Activated naive CD4-positive, alpha-beta T cell treated with anti-CD3 and anti-CD28 coated beads, Interleukin-2, amount 50 U/mL, for 16 hours (primary cell): ENCODE measurements around the gene HPS1.

ENCODE experiments used
- DNase-seq: peaks from one replicate; pipeline ENCODE4 v3.0.0-alpha.2; 2020

The HPS1 gene

DNA sequence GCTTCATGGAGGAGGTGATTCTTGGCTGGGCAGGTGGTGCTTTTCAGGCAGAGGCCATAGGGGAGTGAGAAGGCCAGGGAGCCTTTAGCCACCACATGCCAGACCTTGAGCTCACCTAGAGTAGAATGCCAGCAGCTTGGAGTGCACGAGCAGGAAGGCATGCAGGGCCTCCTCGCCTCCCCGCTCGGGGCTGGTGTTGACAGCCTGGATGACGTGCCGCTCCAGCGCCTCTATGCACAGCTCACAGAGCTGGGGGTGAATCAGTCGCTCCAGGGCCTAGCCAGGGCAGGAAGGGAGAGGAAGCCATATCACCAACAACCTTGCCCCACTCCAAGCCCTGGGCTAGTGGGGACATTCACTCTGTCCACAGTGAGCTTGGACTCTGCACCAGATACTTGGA, 15.7 kb downstream of the HPS1 start:
- no peak for DNase-seq

DNA sequence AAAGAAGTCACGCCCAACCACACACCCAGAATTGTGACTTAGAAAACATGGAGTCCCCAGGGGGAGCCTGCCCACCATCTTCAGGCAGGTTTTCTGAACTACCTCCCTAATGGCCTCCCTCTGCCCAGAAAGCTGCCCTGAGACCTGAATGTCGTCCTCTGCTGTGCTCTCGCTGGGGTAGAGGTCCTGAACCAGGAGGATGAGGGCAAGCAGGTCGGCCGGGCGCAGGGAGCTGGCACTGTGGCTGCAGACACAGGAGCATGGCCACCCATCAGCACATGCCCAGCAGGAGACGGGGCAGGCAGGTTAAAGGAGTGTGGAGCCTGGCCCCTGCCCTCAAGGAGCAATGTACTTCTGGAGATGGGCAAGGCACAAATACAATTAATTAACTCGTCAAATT, 16.3 kb downstream of the HPS1 start:
- DNase-seq, result no peak

DNA sequence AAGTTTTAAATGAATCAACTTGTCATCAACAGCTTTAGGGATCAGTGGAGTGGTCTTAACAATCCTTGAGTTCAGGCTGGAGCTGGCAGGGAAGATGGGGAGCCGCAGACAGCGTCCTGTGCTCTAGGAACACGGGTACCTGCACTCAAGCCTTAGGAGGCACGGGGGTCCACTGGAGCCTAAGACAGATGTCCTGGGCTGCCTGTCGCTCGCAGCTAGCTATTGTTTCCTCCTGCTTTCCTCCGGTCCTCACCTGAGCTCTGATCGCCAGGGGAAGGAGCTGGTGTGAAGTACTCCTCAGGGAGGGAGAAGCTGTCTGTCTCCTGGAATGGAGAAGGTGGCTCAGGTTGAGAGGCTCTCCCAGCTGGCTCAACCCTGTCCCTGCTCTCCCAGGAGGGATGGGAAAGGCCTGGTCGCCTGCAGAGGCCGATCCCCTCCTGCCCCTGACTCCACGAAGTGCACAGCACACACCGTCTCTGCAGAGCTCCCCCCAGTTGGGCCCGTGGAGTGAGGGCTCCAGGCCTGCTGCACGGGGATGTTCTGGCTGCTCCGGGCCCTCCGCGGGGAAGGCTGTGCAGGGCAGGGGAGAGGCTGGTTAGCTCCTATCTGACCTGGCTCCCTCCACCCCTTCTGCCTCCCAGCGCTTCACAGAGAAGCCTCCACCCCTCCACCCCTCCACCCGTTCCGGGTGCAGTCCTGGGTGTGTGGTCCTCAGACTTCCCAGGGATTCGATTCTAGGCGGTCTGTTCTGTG, 17.2 kb downstream of the HPS1 start:
- DNase-seq, result no peak

DNA sequence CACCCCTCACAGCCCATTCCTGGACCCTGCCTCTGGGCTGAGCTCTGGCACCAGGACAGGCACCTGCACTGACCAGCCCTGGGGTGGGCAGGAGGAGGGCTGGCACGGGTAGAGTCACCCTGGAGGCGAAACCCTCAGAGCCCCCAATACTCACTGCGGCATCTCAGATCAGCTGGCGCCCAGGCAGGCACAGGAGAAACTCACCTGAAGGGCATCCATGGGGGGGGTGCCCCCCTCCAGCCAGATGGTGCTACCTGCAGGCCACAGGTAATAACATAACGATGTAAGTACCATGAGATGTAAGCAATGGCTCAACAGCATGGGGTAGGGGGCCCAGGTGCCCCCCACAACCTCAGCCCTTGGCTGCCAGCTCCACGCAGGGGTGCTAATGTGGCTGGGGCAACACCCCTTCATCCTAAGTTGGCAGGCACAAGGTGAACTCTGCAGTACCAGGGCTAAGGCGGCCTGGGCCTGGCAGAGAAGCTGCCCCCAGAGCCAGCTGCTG, 19.7 kb downstream of the HPS1 start:
- no peak for DNase-seq

DNA sequence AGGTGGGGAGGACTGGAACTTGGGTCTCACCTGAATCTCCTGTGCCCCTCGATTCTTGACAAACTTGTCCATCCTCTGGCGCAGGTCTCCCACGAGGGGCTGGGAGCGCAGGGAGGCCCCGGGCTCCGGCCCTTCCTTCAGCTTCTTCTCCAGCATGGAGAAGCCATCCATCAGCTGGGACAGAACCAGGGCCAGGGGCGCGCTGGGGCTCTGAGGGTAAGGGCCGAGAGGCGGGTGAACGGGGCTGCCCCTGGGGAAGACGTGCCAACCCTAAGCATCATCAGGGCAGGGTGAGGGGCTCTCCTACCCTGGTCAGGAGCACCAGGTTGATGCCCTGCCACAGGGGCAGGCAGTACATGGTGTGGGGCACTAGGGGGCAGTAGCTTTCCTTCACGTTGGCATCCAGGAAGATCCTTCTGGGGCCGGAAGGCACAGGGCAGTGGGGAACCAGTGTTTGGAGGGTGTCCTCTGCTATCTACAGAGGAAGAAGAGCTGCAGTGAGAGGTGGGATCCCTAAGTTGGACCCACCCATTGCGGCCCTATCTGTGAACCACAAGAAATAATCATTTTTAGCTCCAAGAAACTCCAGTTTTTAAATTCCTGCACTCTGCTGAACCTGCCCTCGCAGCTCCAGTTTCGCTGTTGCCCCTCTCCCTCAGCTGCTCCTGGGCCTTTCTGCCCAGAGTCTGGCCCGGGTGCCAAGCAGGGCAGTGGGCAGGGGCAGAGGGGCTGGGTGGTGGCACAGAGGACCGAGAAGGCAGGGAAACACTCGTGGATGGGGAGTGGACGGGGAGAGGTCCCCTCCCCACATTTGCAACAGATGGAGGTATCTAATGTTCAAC, 21.0 kb downstream of the HPS1 start:
- DNase-seq, result peak; percentile 47

DNA sequence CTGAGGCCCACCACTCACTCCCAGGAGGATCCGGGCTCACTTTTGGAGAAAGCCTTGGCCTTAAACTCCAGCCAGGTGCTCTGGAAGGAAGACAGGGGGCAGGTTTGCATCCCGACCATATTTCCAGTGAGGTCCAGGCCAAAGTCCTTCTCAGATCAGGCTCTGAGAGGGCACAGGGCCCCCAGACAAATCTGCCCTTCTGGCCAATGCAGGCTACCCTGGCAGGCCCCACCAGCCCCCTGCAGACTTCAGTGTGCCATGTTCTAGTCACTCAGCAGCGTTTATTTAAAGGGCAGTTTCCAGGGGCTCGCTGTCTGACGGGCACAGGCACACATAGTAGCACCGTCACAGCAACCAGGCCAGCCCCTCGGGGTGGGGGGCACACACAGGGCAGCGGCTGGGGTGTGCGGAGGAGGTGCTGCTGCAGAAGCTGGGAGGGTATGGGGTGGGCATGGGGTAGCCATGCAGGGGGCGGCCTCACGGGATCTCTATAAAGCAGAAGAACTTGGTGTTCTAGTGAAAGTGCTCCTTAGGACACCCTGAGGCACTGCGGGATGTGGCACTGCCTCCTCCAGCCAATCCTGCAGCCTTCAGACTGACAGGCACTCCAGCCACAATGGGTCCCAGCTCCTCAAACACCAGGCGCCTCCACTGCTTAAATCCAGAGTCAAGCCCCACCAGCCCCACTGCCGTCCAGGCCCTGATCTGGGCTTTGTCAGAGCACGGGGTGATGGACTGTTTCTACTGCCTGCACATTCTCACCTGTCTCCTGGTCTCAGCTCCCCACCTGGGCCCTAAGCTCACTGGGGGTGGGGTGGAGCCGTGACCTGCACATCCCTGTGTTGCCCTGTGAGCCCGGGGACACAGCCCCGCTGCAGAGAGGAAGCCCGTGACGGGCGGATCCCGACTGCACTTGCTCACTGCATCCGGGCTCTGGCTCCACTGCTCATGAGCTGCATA, 22.2 kb downstream of the HPS1 start:
- no peak for DNase-seq

DNA sequence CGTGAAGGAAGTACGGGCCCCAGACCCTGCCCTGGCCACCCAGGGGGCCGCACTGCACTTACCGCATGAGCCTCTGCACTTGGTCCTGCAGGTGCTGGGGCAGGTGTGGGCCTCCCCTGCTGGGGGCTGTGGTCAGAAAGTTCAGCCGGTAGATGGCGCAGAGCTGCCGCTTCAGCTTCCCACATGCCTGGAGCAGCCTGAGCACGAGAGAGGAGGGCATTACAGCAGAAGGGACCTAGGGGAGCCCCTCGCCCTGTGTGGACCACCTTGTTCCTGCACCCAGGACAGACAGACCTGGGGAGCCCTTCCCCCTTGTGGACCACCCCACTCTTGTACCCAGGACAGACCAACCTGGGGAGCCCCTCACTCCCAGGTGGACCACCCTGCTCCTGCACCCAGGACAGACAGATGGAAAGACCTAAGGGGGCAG, 23.0 kb downstream of the HPS1 start:
- no peak for DNase-seq

DNA sequence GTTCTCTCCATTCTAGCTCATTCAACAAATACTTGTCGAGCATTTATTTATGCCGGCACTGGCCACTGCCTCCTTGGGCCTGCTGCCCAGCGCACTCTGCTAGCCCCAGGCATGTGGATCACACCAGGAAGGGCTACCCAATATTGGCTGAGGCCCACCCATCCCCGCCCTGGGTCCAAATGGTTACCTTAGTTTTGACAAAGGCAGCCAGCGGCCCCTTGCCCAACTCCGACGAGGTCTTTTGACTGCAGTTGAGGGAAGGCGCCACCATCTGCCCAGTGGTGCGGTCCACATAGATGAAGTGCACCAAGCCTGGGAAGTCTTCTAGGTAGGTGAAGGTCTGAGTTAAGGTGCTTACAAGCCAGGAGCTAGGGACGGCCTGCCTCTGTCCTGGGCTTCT, 24.6 kb downstream of the HPS1 start:
- DNase-seq, result no peak

DNA sequence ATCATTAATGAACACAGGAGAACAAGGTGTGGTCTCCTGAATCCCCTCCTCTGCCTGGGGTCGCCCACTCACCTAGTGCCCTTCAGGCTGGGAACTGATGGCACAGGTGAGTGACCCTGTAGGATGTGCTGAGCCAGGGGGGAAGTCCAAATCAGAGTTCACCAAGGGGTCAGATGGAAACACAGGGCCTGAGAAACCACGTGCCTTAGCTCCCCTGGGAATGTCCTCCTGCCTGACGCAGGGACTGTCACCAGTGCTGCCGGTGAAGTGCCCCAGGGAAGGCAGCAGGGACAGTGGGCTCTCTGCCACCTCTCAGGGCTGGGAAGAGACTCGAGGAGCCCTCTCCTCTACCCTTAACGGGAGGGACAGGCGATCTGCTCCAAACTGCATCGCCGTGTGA, 25.9 kb downstream of the HPS1 start:
- no peak for DNase-seq

DNA sequence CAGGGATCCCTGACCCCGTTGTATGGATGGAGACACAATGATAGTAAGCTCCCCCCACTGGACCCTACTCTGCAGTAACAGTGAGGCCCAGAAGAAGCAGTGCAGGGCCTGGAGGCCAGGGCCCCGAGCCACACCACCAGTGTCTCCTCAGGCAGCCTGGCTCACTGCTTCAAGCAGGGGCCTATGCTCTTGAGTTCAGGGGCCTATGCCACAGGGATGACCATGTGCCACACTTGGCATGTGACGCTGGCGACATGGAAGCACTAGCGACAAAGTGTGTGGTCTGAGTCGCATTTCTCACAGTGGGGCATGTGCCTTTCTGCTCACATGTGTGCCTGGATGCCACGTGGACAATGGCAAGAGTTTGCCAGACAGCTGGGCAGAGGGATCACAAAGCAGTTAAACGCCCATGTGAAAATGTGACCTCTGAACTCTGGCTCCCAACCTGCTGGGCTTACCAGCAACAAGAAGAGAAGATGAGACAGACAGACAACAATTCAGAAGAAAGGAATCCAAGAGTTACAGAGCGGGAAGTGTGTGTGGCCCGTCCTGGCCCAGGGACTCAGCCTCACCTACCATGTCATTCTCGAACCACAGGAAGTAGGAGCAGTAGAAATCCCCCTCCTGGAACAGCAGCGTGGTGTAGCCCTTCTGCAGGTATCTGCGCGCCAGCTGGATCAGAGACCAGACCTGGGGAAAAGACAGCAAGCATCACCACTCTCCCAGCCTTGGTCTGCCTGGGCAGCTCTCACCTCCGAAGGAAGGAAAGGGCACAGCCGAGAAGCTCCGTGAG, 27.1 kb downstream of the HPS1 start:
- no peak for DNase-seq

DNA sequence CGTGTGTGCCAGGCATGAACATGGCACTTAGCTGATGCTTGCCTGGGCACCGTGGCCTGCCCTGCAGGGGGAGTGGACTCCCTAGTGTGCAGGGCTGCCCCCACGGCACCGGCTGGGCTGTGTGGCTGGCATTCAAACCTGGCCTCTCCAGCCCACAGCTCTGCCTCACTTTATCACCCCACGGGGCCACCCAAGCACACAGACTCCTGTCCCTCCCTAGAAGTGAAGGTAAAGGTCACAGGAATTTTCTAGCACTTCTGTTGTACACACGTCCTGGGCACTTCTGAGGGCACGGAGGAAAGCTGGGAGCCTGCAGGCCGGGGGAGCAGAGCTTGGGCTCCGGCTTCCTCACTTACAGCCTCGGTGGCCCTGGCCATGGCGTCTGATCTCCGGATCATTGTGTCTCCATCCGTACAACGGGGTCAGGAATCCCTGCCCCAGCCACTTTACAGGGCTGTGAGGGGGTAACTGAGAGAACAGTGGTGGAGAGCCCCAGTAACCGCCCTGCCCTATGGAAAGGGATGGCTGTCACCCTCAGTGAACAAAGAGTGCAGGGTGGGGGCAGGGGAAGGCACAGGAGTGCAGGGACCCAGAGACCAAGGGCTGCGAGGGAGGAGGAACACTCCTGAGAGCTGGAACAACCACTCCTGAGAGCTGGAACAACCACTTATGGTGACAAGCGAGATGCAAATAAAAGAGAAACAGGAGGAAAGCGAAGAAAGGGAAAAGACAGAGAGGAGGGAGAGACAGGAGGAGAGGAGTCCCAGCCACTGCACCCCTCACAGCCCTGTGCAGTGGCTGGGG, 27.9 kb downstream of the HPS1 start:
- no peak for DNase-seq

DNA sequence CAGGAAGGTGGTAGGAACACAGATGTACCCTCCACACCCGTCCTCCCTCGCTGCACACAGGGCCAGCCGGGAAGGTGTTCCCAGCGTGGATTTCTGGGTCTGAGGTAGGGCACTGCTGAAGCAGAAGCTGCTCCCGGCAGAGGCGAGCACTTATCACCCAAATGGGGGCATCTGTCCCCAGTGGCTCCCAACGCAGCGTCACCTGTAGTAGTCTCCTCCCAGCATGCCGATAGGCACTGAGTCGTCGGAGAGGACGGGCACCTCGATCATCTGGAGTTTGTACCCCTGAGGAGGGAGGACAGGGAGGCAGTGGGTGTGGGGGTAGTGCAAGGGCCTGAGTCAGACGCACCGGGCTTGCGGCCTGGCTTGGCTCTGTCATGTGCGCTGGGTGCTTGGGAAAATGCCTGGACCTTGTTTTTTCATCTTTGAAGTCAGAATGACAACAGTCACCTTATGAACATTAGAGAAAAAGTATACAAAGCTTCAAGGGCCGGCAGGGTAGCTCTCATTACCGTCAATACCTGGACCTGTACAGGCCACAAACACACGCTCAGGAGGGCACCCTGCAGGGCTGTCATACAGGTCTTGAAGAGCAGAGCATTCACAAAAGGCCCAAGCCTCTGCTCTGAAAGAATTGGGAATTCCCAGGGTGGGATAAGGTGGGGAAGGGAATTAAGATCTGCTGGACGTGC, 28.6 kb downstream of the HPS1 start:
- no peak for DNase-seq

DNA sequence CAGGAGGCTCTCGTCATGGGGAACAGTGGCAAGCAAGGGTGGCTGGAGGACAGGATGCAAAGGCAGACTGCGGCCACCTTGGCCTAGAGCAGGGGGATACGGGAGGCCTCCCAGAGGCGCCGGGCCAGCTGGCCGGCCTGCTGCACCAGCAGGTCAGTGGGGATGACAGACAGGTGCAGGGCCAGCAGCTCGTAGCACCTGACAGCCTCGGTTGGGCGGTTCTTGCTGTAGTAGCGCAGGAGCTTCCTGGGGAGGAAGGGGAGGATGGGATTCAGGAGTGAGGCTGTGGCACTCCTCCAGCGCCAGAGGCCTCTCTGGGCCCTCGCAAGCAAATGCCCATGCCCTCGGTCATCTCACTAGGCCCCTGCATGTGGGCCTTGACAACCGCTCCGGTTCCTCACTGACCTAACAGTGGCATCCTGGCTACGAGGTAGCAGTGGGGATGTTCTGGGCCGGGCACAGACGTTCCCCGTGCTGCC, 29.2 kb downstream of the HPS1 start:
- no peak for DNase-seq

DNA sequence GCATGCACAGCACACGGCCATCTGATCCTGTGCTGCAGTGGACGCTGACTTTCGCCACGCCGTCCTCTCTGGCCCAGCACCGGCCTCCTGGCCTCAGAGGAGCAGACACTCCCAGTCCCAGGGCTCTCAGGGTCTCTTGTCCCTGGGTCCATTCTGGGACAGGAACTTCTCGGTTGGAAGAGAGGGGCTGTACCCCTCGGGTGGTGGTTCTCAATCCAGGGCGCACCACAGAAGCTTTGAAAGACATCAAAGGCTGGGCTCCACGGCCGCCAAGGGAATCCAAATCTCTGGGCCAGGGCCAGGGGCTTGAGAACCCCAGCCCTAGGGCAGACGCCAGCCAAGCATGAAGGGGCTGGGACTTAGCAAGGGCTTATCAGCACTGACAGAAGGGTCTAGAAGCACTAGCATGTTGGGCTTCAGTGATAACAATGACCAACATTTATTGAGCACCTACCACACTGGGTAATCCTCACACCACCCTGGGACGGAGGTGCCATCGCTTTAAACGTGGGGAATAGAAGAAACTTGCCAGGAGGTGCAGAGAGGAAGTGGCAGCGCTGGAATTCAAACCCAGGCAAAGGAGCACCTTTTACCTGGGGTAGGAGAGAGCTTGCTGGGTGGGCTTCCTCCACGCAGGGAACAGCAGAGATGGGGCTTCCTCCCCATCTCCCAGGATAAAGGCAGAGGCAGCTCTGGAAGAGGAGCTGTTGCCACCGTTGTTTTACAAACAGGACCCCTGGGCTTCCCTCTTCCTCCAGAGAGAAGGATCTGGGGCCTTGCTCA, 29.9 kb downstream of the HPS1 start:
- no peak for DNase-seq

DNA sequence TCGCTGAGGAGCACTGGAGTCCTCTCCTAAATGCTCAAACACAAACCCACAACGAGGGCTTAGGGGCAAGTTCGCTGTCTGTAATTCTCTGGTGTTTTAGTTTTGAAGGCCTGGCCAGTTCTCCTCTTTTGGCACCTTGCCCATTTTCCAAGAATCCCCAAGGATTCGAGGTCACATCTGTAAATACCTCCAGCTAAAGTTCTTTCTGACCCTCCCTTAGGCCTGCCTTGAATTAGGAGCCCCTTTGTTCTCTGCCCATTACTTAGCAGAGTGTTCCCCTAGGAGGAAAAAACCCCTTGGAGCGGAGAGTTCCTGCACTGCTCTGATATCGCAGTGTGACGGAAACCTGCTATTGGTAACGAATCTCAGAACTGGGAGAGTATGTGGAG, 31.0 kb downstream of the HPS1 start:
- no peak for DNase-seq

DNA sequence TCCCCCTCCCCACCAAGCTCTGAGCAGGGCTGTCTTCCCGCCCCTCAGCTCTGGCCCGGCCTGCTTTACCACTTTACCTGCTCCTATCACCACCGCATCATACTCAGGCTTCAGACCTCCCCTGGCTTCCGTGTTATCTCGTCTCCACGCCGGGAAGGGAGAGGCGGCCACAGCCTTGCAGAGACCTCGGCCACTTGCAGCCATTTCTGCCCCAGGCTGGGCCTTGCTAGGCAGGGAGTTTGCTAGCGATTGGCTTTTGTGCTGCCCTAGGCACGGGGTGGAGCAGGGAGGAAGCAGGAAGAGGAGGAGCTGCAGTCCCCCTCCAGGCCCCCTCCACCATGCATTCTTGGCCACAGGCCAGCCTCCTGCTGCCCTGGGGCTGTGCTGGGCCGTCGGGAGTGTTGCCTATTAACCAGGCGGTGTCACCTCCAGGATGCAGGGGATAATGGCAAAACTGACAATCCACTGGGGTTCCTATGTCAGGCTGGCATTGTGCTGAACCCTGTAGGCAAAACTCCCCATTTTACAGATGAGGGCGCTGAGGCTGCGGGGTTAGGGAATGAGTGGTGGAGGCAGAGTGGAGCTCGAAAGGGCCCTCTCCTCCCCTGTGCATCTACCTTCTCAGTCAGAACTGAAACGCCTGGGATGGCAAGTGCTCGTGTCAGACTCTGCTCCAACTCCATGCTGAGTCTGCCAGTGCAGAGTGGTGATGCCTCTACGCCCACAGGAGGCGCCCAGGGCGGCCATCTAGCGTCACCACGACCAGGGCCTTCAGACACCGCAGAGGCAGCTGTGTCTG, 31.6 kb downstream of the HPS1 start, which contains the start of gene PYROXD2:
Gene PYROXD2, minus strand, starts transcription at position 251 of the 799 bp plus-strand sequence. Its CDS starts 47 bp downstream, at position 204.
- peak; percentile 38 for DNase-seq

DNA sequence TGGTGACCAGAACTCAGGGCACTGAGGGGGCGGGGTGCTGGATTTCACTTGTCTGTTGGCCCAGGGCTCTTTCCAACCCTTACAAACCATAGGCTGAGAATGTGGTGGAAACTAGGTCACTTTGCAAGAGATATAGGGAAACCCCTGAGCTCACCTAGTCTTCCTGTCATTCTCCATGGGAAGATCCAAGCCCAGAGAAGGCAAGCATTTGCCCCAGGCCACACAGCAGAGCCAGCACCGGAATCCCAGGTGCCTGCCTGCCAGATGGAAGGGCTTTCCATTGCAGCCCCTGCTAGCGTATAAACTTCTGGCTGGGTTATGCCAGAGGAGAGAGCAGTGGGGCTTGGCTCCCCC, 32.2 kb downstream of the HPS1 start:
- no peak for DNase-seq

DNA sequence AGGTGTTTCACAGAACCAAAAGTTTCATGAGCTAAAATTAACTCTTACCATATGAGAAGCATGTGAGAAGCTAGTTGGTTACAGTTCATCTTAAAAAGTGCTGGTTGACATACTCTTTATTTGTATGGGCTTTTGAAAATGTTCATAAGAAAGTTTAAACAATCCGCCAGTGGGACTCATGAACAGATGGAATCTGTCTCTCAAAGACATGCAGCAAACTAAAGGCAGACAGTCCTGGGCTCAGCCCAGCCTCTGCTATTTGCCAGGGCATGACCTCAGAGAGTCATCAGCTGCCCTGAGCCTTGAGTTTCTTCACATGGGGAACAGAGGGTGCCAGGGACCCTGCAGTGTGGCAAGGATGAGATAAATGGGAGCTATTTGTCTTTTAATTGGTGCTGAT, 35.0 kb downstream of the HPS1 start:
- DNase-seq, result no peak

DNA sequence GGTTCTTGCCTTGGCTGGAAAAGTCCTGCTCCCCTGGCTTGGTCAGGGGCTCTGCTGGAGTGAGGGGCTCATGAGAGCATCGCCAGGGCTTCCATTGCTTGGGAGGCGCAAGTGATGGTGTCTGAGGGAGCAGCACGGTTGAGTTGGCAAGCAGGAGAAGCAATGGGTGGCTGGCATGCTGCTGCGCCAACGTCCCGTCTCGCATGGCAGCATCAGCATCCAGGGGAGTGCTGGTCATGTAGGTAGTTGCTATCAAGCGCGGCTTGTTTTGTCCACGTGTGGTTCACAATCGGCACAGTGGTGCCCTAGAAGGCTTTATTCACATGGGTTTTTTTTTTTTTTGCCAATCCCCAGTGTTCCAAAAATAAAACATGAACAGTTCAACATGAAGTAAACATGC, 35.6 kb downstream of the HPS1 start:
- no peak for DNase-seq
